CD4-positive, alpha-beta T cell (primary cell): Measurements from ENCODE around the gene HES2. TPM values are rescaled to one million over a fixed set of nuclear protein-coding genes. Genes with fewer than 3 reads are reported as not detected.

Experiments
- ATAC-seq: fragments of 200-7000 bp; cut with Tn5 transposase; one replicate; pipeline ENCODE4 v1.10.0; 2022; ENCODE audit warnings: mild to moderate bottlenecking; ENCODE audit not compliant: poor library complexity
- CTCF ChIA-PET: fragments of 350-600 bp; sonication (Branson Sonifier 250); formaldehyde crosslinking; loops from one replicate; lab custom pipeline; 2021; ENCODE audit warnings: antibody characterized with exemption, inconsistent platforms; lab: Charles Lee
- POLR2A ChIA-PET: fragments of 350-600 bp; sonication (Branson Sonifier 250); formaldehyde crosslinking; loops from one replicate; lab custom pipeline; 2021; ENCODE audit warnings: antibody characterized with exemption, inconsistent platforms; lab: Charles Lee
- DNase-seq, 14 experiments: peaks; one replicate each; pipeline ENCODE4 v3.0.0-alpha.2; 2013 to 2020; ENCODE audit warnings: mixed read lengths in 2 of 14
- H3K27ac ChIP-seq, 2 donors: one replicate each; pipeline versions ENCODE4 v1.5.1 to v1.7.0; 2013; ENCODE audit warnings: low read length in 2 of 2, low read depth in 1 of 2, mild to moderate bottlenecking in 1 of 2
- H3K27me3 ChIP-seq, 2 experiments: 1 replicate in 1 of 2; 2 replicates in 1 of 2; pipeline versions ENCODE4 v1.6.1 to v1.7.0; 2013; ENCODE audit warnings: low read length in 2 of 2, control low read depth in 1 of 2, mild to moderate bottlenecking in 1 of 2, moderate library complexity in 1 of 2; ENCODE audit not compliant: insufficient read depth in 2 of 2, control insufficient read depth in 1 of 2
- H3K36me3 ChIP-seq: one replicate; pipeline ENCODE4 v1.6.1; 2013; ENCODE audit warnings: low read length, control low read depth; ENCODE audit not compliant: insufficient read depth
- H3K4me1 ChIP-seq: one replicate; pipeline ENCODE4 v1.6.1; 2013; ENCODE audit warnings: low read length, control low read depth; ENCODE audit not compliant: insufficient read depth
- H3K4me3 ChIP-seq: one replicate; pipeline ENCODE4 v1.5.1; 2013; ENCODE audit warnings: mild to moderate bottlenecking, low read length, moderate library complexity
- H3K9me3 ChIP-seq, 2 experiments: 1 replicate in 1 of 2; 2 replicates in 1 of 2; pipeline versions ENCODE4 v1.6.1 to v1.7.0; 2013; ENCODE audit warnings: low read length in 2 of 2, mild to moderate bottlenecking in 2 of 2, control low read depth in 1 of 2, moderate library complexity in 1 of 2; ENCODE audit not compliant: control insufficient read depth in 1 of 2, insufficient read depth in 1 of 2
- H3K27ac Mint-ChIP-seq: one replicate; pipeline ENCODE4 v1.8.0; 2020; ENCODE audit warnings: mixed read lengths
- H3K27me3 Mint-ChIP-seq: one replicate; pipeline ENCODE4 v1.8.0; 2021; ENCODE audit warnings: mixed read lengths
- H3K36me3 Mint-ChIP-seq: one replicate; pipeline ENCODE4 v1.8.0; 2021; ENCODE audit warnings: low read depth, mixed read lengths
- H3K4me1 Mint-ChIP-seq: one replicate; pipeline ENCODE4 v1.8.0; 2021; ENCODE audit warnings: low read depth, mixed read lengths
- H3K4me3 Mint-ChIP-seq: one replicate; pipeline ENCODE4 v1.8.0; 2020; ENCODE audit warnings: mild to moderate bottlenecking, mixed read lengths
- H3K9me3 Mint-ChIP-seq: one replicate; pipeline ENCODE4 v1.8.0; 2020; ENCODE audit warnings: mixed read lengths
- CTCF ChIP-seq: fragments of 200-600 bp; IDR thresholded peaks from one replicate; pipeline ENCODE4 v1.8.0; 2022; ENCODE audit warnings: antibody characterized with exemption, mild to moderate bottlenecking
- intact Hi-C, 2 experiments: fragments of 100-400 bp; cut with DNase I in 1 of 2; cut with micrococcal nuclease in 1 of 2; formaldehyde crosslinking; loops; one replicate each; pipeline versions ENCODE4 v1.15.1 to v1.9.0; 2023 to 2025; cut with DNase I, micrococcal nuclease
- total RNA-seq, 174 experiments: library from RNA in 2 of 174; stranded (reverse) in 2 of 174; gene quantifications; one replicate each; pipeline ENCODE4 v1.2.3 and lab custom pipeline; 2021 to 2026

The HES2 gene
- total RNA-seq, 2 experiments from 2014 or later = not detected

- CTCF ChIA-PET = interaction anchor here (1.0 kb wide), 1 partner anchor 28 kb away, joined by 3 read pairs; no protein-coding TSS in a partner anchor
- intact Hi-C loops = no loop called here
- POLR2A ChIA-PET = no interaction called here
- TF ChIP-seq CTCF = no peak
- Histone ChIP-seq H3K4me3 (no peak overlapping the region), H3K36me3 (no peaks in the 10 kb centered on the region), H3K27me3 (peaks cover 7 to 14% of the 10 kb centered on the region in 2 experiments), H3K9me3 (no peaks in the 10 kb centered on the region), H3K4me1 (peaks cover 6% of the 10 kb centered on the region), H3K27ac (no peak overlapping the region)
- ATAC-seq = no peak
- Mint-ChIP-seq H3K9me3 (no peaks in the 10 kb centered on the region), H3K4me1 (peaks cover 3% of the 10 kb centered on the region), H3K36me3 (no peaks in the 10 kb centered on the region), H3K4me3 (no peak overlapping the region), H3K27me3 (peaks cover 38% of the 10 kb centered on the region), H3K27ac (no peak overlapping the region)
- no peak for DNase-seq
Measured at GRCh38 chr1:6409733-6410132, 10.0 kb downstream of the HES2 start.

GRCh38 chr1:6409053-6409452, 10.7 kb downstream of the HES2 start:
- no peak overlapping the region for H3K4me3 Mint-ChIP-seq
- H3K9me3 Mint-ChIP-seq = no peaks in the 10 kb centered on the region
- no peaks in the 10 kb centered on the region for H3K9me3 ChIP-seq
- DNase-seq (no peak), ATAC-seq (no peak)
- no peaks in the 10 kb centered on the region for H3K36me3 Mint-ChIP-seq
- ChIA-PET CTCF (interaction anchor here (0.7 to 1.6 kb wide), 2 partner anchors 10 to 61 kb away, joined by 3 to 4 read pairs; no protein-coding TSS in a partner anchor), POLR2A (no interaction called here)
- no peaks in the 10 kb centered on the region for H3K36me3 ChIP-seq
- peaks cover under 1 to 8% of the 10 kb centered on the region in 2 experiments for H3K27me3 ChIP-seq
- H3K27ac ChIP-seq = no peak overlapping the region
- no peak overlapping the region for H3K4me3 ChIP-seq
- no peak for TF ChIP-seq CTCF
- no peaks in the 10 kb centered on the region for H3K4me1 Mint-ChIP-seq
- H3K27me3 Mint-ChIP-seq = peaks cover 32% of the 10 kb centered on the region
- intact Hi-C loops = no loop called here
- H3K4me1 ChIP-seq = no peaks in the 10 kb centered on the region
- H3K27ac Mint-ChIP-seq = no peak overlapping the region

GRCh38 chr1:6408023-6408422, 11.7 kb downstream of the HES2 start:
- no peak overlapping the region for H3K4me3 ChIP-seq
- H3K27ac ChIP-seq = no peak overlapping the region
- no peaks in the 10 kb centered on the region for H3K36me3 ChIP-seq
- H3K36me3 Mint-ChIP-seq = no peaks in the 10 kb centered on the region
- no peaks in the 10 kb centered on the region for H3K4me1 ChIP-seq
- H3K27me3 ChIP-seq = peaks cover 0 to 2% of the 10 kb centered on the region in 2 experiments
- no peak overlapping the region for H3K27ac Mint-ChIP-seq
- POLR2A ChIA-PET = interaction anchor here (0.6 kb wide), 1 partner anchor 155 kb away, joined by 3 read pairs; no protein-coding TSS in a partner anchor
- no peaks in the 10 kb centered on the region for H3K4me1 Mint-ChIP-seq
- no peaks in the 10 kb centered on the region for H3K9me3 Mint-ChIP-seq
- DNase-seq (no peak), ATAC-seq (no peak)
- H3K4me3 Mint-ChIP-seq = no peak overlapping the region
- H3K9me3 ChIP-seq = no peaks in the 10 kb centered on the region
- H3K27me3 Mint-ChIP-seq = peaks cover 22% of the 10 kb centered on the region
- CTCF ChIA-PET = interaction anchor here (1.6 to 2.2 kb wide), 2 partner anchors 15 to 60 kb away, joined by 3 to 7 read pairs; no protein-coding TSS in a partner anchor
- intact Hi-C loops = no loop called here
- TF ChIP-seq CTCF = no peak
